GM21825 (cell line): ENCODE results near the gene RAP1GAP.

ENCODE experiments used
- ATAC-seq: cut with Tn5 transposase; IDR thresholded peaks from one replicate; pipeline ENCODE4 v1.9.1; 2021; ENCODE audit warnings: mild to moderate bottlenecking, moderate library complexity; ENCODE audit not compliant: unreplicated experiment

Gene RAP1GAP

DNA sequence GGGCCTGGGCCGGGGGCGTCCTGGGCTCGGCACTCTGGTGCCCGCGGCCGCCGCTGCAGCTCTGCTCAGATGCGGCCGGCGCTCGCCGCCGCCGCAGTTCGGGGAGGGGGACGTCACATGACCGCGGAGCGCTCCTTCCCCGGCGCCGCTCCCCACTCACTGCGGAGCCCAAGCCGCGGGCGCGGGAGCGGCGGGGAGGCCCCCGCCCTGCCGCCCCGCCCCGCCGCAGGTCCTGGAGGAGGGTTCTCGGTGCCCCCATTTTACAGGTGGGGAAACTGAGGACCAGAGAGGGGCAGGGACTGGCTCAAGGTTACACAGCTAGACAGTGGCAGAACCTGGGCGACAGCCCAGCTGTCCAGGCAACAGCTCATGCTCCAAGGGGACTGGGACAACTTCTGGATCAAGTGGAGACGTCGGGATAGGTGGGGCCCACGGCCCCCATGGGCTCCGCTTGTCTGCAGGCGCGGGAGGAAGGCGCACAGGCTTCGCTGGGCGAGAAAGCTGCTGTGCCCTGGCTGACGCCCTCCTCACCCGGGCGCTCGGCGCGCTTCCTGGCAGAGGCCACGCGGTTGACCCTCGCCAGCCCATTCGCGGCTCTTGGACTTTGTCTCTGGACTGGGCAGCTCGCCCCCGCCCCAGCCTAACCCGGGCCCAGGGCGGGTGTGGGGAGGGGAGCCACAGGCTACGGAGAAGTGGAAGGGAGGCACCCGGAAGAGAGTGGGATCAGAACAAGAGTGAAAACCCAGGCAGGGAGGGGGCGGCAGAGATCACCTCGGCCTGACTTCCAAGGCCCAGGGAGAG is at the start of gene RAP1GAP:
Gene RAP1GAP (minus strand): TSS at position 100 of the 801 bp plus-strand sequence. CDS start 49,325 bp downstream, outside the sequence.
- no peak for ATAC-seq

DNA sequence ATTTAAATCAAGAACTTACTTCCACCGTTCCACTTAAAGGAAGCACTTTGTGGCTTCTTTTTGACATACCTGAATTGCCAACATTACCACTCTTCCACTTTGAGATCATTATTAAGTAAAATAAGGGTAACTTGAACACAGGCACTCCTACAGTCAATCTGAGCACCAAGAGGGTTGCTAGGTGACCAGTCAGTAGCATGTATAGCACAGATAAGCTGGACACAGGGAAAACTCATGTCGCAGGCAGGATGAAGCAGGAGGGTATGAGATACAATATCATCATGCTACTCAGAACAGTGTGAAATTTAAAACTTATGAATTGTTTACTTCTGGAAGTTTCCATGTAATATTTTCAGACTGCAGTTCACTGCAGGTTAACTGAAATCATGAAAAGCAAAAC is 47.0 kb upstream of the RAP1GAP start:
- no peak for ATAC-seq

DNA sequence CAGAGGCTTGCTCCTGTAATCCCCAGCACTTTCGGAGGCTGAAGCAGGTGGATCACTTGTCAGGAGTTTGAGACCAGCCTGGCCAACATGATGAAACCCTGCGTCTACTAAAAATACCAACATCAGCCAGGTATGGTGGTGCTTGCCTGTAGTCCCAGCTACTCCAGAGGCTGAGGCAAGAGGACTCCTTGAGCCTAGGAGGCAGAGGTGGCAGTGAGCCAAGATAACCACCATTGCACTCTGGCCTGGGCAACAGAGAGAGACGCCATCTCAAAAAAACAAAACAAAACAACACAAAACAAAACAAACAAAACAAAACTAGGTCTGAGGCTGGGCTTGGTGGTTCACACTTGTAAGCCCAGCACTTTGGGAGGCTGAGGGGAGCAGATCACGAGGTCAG is 38.7 kb upstream of the RAP1GAP start:
- no peak for ATAC-seq

GRCh38 chr1:21707086-21707840 is 38.1 kb upstream of the RAP1GAP start:
- no peak for ATAC-seq

DNA sequence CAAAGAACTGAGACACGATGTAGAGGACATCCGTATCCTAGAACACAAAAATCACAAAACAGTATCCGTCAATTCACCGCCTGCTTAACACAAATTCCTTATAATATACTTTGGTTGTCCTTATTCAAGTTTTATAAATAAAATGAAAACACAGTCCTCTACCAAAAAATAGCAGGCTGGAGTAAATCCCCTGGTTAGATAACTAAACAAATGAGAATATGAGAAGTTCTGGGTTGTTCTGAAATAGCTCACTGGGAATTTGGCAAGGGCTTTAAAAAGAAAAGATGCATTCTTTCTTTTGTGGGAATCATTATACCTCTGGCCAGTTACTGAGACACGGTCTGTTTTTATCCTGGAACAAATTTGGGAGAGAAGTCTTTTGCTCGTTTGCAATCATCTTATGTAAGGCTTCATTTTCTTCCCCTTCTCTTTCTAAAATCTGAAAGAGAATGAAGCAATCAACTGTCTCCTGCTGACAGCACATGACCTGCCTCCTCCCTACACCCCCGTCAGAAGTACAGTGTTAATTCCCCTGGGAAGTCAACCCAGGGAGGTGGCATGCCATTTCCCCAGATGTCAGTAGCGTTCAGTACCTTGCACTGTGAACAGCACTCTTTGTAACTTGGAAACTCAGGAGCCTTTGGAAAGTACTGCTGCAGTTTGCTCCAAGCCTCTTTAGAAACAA is 37.1 kb upstream of the RAP1GAP start:
- ATAC-seq: no peak

DNA sequence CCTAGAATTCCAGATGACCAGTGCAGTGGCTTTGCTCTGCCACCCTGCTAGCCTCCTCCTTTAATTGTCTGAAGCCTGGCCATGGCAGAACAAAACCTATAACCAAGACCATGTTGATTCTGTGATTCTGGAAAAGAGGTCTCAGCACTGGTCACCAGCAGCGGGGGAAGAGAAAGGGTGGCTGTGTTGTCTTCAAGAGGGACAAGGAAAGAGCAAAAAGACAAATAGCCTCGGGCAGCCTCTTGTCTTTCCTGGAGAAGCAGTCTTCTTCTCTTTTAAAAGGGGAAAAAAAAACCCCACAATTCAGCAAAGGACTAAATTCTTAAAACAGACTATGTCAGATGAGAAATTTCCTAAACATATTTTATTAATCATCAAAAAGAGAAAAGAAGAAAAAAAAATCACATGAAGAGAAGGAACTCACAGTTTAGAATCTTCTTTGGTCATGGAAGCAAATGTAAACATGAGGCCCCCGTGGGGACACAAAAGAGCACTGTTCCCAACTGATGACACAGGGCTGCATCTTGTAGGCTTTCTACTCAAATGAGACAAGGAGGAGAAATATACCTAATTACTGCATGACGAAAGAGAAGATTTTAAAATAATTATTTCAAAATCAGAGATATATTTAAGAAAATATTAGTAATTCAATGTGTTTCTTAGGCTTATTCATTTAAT is 36.3 kb upstream of the RAP1GAP start:
- no peak for ATAC-seq

- ATAC-seq: no peak
Measured at GRCh38 chr1:21704145-21704544, 35.0 kb upstream of the RAP1GAP start.

DNA sequence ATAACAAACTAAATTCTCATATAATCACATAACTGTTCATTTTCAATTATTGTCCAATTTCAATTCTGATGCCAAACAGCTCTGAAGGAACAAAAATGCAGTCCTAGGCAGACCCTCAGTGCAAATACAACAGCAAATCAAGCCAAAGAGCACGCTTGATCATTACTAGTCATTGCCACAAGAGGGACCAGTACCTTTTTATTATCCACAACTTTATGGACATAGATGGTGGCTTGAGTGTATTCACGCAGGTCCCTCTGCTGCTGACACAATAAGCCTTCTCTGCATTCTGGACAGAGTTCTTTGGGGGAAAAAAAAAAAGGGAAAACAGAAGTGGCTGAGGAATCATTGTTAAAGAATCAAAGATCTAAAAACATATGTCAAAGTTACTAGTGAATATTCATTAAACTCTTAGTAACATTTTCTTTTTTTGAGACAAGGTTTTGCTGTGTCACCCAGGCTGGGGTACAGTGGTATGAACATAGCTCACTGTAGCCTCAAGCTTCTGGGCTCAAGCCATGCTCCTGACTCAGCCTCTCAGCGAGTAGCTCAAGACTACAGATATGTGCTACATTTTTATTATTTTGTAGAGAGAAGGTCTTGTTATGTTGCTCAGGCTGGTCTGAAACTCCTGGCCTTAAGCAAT is 34.3 kb upstream of the RAP1GAP start:
- ATAC-seq: no peak

GRCh38 chr1:21702780-21703179 is 33.6 kb upstream of the RAP1GAP start:
- no peak for ATAC-seq

- ATAC-seq: no peak
Measured at GRCh38 chr1:21701401-21701800, 32.2 kb upstream of the RAP1GAP start.

GRCh38 chr1:21700094-21700493 is 30.9 kb upstream of the RAP1GAP start:
- no peak for ATAC-seq

DNA sequence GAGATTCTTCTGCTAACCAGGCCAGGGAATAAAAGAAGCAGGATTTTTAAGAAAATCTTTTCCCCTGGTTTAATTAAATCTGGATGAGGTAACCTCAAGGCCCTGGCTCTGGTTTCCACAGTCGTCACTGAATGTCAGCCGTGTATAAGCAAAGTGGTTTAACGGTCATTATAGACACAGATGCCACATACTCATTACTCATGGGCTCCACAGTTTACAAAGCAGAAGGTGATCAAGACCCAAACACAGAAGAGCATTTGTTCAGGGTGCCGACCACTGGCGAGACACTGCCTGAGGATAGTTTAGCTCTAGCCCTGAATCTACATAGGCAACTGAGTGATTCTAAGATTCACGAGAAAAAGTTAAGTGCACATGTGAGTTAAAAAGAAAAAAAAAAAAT is 27.8 kb upstream of the RAP1GAP start:
- ATAC-seq: no peak

- no peak for ATAC-seq
Measured at GRCh38 chr1:21693732-21694131, 24.6 kb upstream of the RAP1GAP start.

DNA sequence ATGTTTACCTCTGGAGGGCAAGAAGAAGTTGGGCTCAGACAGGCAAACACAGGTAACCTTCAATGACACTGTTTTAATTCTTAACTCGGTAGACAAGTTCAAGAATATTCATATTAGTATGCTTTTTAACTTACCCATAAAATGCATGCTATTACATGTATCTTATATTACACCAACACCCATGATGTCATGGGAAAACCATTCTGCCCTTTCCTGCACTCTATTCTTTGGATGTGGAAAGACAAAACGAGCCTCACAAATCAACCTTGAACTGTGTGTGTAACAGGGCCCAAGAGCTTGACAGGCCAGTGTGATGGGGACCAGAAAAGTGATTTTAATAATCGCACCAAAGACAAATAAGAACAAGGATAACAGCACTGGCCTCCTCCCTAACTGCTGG is 22.6 kb upstream of the RAP1GAP start:
- ATAC-seq: no peak

DNA sequence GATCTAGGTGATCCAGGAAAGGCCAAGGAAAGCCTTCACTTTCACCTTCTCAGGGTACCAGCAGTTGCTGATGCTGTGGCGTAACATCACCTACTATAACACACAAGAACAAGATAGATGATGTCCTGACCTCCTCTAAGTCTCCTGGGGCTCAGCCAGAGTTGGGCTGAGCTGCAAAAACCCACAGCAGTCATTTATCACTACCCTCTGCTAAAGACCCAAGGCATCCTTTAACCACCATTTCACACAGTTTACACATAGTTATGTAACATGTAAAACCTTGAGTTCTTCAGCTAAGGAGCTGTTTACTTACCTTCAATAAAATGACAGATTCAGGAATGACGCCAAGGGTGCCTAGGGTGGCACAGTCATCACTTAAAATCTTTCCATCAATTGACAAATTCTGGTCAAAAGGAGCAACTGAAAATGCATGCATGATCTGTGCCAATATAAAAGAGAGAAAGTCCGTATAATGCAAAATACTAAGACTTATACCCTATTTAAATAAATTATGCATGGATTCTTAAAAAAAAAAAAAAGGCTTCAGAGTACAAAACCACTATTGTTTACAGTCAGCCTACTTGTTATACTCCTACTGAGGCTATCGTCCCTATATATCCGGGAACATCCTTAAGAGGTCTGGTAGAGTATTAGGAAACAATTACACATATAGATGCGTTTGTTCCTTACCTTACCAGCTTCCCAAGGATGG is 20.7 kb upstream of the RAP1GAP start:
- ATAC-seq: no peak

GRCh38 chr1:21687081-21687529 is 17.9 kb upstream of the RAP1GAP start:
- ATAC-seq: no peak

DNA sequence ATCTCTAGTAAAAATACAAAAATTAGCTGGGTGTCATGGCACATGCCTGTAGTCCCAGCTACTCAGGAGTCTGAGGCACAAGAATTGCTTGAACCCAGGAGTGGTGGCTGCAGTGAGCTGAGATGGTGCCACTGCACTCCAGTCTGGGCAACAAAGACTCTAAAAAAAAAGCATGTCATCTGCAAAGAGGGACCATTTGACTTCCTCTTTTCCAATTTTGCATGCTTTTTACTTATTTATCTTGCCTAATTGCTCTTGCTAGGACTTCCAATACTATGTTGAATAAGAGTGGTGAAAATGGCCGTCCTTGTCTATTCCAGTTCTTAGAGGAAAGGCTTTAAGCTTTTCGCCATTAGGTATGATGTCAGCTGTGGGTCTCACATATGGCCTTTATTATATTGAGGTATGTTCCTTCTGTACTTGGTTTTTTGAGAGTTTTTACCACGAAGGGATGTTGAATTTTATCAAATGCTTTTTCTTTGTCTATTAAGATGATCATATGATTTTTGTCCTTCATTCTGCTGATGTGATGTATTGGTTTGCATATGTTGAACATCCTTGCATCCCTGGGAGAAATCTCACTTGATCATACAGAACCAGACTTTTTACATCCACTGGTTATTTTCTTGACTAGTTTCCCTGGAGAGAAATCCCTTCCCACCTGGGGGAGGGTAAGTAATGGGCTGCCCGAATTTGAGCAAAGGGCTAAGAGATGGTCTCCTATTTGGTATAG is 17.0 kb upstream of the RAP1GAP start:
- no peak for ATAC-seq

DNA sequence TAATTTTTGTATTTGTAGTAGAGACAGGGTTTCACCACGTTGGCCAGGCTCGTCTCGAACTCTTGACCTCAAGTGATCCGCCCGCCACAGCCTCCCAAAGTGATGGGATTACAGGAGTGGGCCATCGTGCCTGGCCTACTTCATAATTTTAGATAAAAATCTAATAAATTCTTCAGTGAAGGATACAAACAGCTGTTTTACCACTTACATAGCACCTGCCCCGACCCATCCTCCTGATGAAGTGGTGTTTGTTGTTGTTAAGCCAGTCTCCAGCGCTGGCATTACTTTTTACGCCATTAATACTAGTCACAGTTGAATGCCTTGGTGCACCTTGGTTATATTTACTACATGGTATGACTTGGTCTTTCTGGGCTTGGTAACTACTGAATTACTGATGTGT is 12.3 kb upstream of the RAP1GAP start:
- ATAC-seq: no peak

DNA sequence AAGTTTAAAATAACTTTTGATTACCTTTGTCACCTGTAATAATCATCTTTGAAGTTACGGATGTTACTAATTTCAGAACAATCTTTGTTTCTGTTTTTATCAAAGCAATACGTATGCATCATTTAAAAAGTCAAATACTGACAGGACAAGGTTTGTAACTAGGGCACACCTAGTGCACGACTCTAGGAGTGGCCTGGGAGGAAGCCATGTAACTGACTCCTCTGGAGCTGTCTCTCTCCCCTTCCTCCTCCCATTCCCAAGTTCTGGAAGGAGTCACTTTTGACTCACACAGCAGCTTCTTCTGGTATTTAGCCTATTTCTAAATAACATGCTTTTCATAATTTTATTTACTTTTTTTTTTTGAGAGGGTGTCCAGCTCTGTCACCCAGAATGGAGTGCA is 11.8 kb upstream of the RAP1GAP start:
- ATAC-seq: no peak
